Activated naive CD8-positive, alpha-beta T cell treated with anti-CD3 and anti-CD28 coated beads for 36 hours (primary cell): ENCODE measurements around the gene EPN2. TPM values are rescaled to one million over a fixed set of nuclear protein-coding genes. Genes with fewer than 3 reads are reported as not detected.
"Not testable (repeated sequence)": the region's sequence is repeated elsewhere in the genome, so short reads cannot be mapped to it uniquely, and the experiment has no call there.

Experiments
- DNase-seq: peaks from one replicate; pipeline ENCODE4 v3.0.0; 2021
- H3K27ac Mint-ChIP-seq: one replicate; pipeline ENCODE4 v1.8.0; 2022; ENCODE audit warnings: mild to moderate bottlenecking, moderate library complexity, mixed read lengths
- H3K27me3 Mint-ChIP-seq: one replicate; pipeline ENCODE4 v1.8.0; 2022; ENCODE audit warnings: mild to moderate bottlenecking, mixed read lengths
- H3K36me3 Mint-ChIP-seq: one replicate; pipeline ENCODE4 v1.8.0; 2021; ENCODE audit warnings: mild to moderate bottlenecking, mixed read lengths
- H3K4me1 Mint-ChIP-seq: one replicate; pipeline ENCODE4 v1.8.0; 2021; ENCODE audit warnings: mixed read lengths
- H3K4me3 Mint-ChIP-seq: one replicate; pipeline ENCODE4 v1.8.0; 2022; ENCODE audit warnings: mild to moderate bottlenecking, moderate library complexity, mixed read lengths
- H3K9me3 Mint-ChIP-seq: one replicate; pipeline ENCODE4 v1.8.0; 2022; ENCODE audit warnings: mixed read lengths
- total RNA-seq, 2 experiments: library from RNA; stranded (reverse); gene quantifications; one replicate each; pipeline ENCODE4 v1.2.3, GENCODE V29; 2021

Gene EPN2
- total RNA-seq, 2 experiments from 2014 or later = 2.7 to 4.6 TPM

GRCh38 chr17:19342611-19343255, 105.6 kb downstream of the EPN2 start:
- no peak for DNase-seq
- Mint-ChIP-seq H3K4me3 (no peak overlapping the region), H3K27me3 (peaks cover 22% of the 10 kb centered on the region), H3K9me3 (no peaks in the 10 kb centered on the region), H3K36me3 (no peaks in the 10 kb centered on the region), H3K4me1 (no peaks in the 10 kb centered on the region), H3K27ac (no peak overlapping the region)

- Mint-ChIP-seq H3K4me1 (no peaks in the 10 kb centered on the region), H3K9me3 (no peaks in the 10 kb centered on the region), H3K36me3 (no peaks in the 10 kb centered on the region), H3K27me3 (peaks cover 22% of the 10 kb centered on the region), H3K27ac (no peak overlapping the region), H3K4me3 (no peak overlapping the region)
- DNase-seq = no peak
Measured at GRCh38 chr17:19343256-19343630, 106.1 kb downstream of the EPN2 start.

- Mint-ChIP-seq H3K4me3 (no peak overlapping the region), H3K4me1 (no peaks in the 10 kb centered on the region), H3K36me3 (no peaks in the 10 kb centered on the region), H3K27me3 (peaks cover 22% of the 10 kb centered on the region), H3K9me3 (no peaks in the 10 kb centered on the region), H3K27ac (no peak overlapping the region)
- DNase-seq = no peak
Measured at GRCh38 chr17:19343671-19344151, 106.5 kb downstream of the EPN2 start.

GRCh38 chr17:19344311-19345066, 107.3 kb downstream of the EPN2 start:
- no peak for DNase-seq
- Mint-ChIP-seq H3K4me3 (no peak overlapping the region), H3K27me3 (peaks cover 19% of the 10 kb centered on the region), H3K9me3 (no peaks in the 10 kb centered on the region), H3K27ac (no peak overlapping the region), H3K4me1 (no peaks in the 10 kb centered on the region), H3K36me3 (no peaks in the 10 kb centered on the region)

GRCh38 chr17:19345067-19345460, 107.9 kb downstream of the EPN2 start:
- Mint-ChIP-seq H3K27ac (no peak overlapping the region), H3K27me3 (peaks cover 17% of the 10 kb centered on the region), H3K4me3 (no peak overlapping the region), H3K9me3 (no peaks in the 10 kb centered on the region), H3K4me1 (no peaks in the 10 kb centered on the region), H3K36me3 (no peaks in the 10 kb centered on the region)
- DNase-seq = no peak

- peaks cover 16% of the 10 kb centered on the region for H3K27me3 Mint-ChIP-seq
- no peaks in the 10 kb centered on the region for H3K9me3 Mint-ChIP-seq
- no peaks in the 10 kb centered on the region for H3K4me1 Mint-ChIP-seq
- no peaks in the 10 kb centered on the region for H3K36me3 Mint-ChIP-seq
- DNase-seq = no peak
- no peak overlapping the region for H3K27ac Mint-ChIP-seq
- H3K4me3 Mint-ChIP-seq = no peak overlapping the region
Measured at GRCh38 chr17:19345486-19346350, 108.6 kb downstream of the EPN2 start.

- no peak overlapping the region for H3K27ac Mint-ChIP-seq
Measured at GRCh38 chr17:19346351-19347255, 109.4 kb downstream of the EPN2 start.

GRCh38 chr17:19347323-19348080, 110.3 kb downstream of the EPN2 start:
- Mint-ChIP-seq H3K4me3 (no peak overlapping the region), H3K36me3 (no peaks in the 10 kb centered on the region), H3K27ac (no peak overlapping the region), H3K4me1 (no peaks in the 10 kb centered on the region), H3K27me3 (no peaks in the 10 kb centered on the region), H3K9me3 (no peaks in the 10 kb centered on the region)
- no peak for DNase-seq

More at GRCh38 chr17:19346351-19347255, 109.4 kb downstream of the EPN2 start:
- Mint-ChIP-seq H3K4me3 (no peak overlapping the region), H3K4me1 (no peaks in the 10 kb centered on the region), H3K27me3 (peaks cover 7% of the 10 kb centered on the region), H3K9me3 (no peaks in the 10 kb centered on the region), H3K36me3 (no peaks in the 10 kb centered on the region)
- DNase-seq = no peak

- Mint-ChIP-seq H3K27ac (no peak overlapping the region), H3K4me1 (no peaks in the 10 kb centered on the region), H3K36me3 (no peaks in the 10 kb centered on the region), H3K4me3 (no peak overlapping the region), H3K9me3 (no peaks in the 10 kb centered on the region), H3K27me3 (no peaks in the 10 kb centered on the region)
- no peak for DNase-seq
Measured at GRCh38 chr17:19348081-19348650, 111.0 kb downstream of the EPN2 start.

GRCh38 chr17:19348806-19349205, 111.6 kb downstream of the EPN2 start:
- H3K27me3 Mint-ChIP-seq = no peaks in the 10 kb centered on the region
- H3K4me1 Mint-ChIP-seq = no peaks in the 10 kb centered on the region
- no peak overlapping the region for H3K27ac Mint-ChIP-seq
- no peak for DNase-seq
- H3K4me3 Mint-ChIP-seq = no peak overlapping the region
- no peaks in the 10 kb centered on the region for H3K9me3 Mint-ChIP-seq
- no peaks in the 10 kb centered on the region for H3K36me3 Mint-ChIP-seq

- H3K9me3 Mint-ChIP-seq, H3K4me1 Mint-ChIP-seq, H3K4me3 Mint-ChIP-seq, H3K36me3 Mint-ChIP-seq, H3K27me3 Mint-ChIP-seq, DNase-seq, H3K27ac Mint-ChIP-seq: not testable (repeated sequence)
Measured at GRCh38 chr17:19353401-19353800, 116.2 kb downstream of the EPN2 start.

GRCh38 chr17:19354748-19355147, 117.6 kb downstream of the EPN2 start:
- Mint-ChIP-seq H3K4me3 (no peak overlapping the region), H3K27ac (no peak overlapping the region), H3K4me1 (no peaks in the 10 kb centered on the region), H3K9me3 (no peaks in the 10 kb centered on the region), H3K36me3 (no peaks in the 10 kb centered on the region), H3K27me3 (no peaks in the 10 kb centered on the region)
- DNase-seq = no peak

- no peak overlapping the region for H3K27ac Mint-ChIP-seq
- peaks cover 6% of the 10 kb centered on the region for H3K4me1 Mint-ChIP-seq
Measured at GRCh38 chr17:19357351-19357750, 120.2 kb downstream of the EPN2 start.

More at GRCh38 chr17:19357351-19357750, 120.2 kb downstream of the EPN2 start:
- H3K4me3 Mint-ChIP-seq = no peak overlapping the region
- no peaks in the 10 kb centered on the region for H3K9me3 Mint-ChIP-seq
- H3K27me3 Mint-ChIP-seq = no peaks in the 10 kb centered on the region
- no peaks in the 10 kb centered on the region for H3K36me3 Mint-ChIP-seq
- DNase-seq = no peak
